ENCODE results near the gene MIR17HG.

DNA sequence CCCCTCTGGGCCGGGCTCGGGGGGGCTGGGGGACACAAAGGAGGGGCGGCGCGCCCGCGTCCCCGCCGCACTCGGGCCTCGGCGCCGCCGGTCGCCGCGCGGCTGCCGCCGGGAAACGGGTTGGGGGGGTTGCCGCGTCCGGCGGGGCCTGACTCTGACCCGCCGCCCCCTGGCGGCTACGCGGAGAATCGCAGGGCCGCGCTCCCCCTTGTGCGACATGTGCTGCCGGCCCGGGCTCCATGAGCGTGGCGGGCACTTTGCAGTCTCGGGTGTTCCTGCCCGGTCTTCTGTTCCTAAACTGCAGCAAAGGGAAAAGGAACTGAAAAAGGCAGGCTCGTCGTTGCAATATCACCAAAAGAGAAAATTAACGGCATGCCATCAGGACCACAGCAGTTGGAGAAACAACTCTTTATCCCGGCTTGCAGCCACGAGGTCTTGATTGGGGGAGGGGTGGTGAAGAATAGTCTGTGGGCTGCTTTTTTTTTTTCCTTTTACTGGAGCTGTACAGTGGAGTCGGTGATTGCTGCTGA is 1.5 kb downstream of the MIR17HG start:
- TF ChIP-seq, protein P1, sequence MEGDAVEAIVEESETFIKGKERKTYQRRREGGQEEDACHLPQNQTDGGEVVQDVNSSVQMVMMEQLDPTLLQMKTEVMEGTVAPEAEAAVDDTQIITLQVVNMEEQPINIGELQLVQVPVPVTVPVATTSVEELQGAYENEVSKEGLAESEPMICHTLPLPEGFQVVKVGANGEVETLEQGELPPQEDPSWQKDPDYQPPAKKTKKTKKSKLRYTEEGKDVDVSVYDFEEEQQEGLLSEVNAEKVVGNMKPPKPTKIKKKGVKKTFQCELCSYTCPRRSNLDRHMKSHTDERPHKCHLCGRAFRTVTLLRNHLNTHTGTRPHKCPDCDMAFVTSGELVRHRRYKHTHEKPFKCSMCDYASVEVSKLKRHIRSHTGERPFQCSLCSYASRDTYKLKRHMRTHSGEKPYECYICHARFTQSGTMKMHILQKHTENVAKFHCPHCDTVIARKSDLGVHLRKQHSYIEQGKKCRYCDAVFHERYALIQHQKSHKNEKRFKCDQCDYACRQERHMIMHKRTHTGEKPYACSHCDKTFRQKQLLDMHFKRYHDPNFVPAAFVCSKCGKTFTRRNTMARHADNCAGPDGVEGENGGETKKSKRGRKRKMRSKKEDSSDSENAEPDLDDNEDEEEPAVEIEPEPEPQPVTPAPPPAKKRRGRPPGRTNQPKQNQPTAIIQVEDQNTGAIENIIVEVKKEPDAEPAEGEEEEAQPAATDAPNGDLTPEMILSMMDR (IDR thresholded peaks at IDR 0.05; ENCODE audit: low read depth, low read length, poor library complexity, severe bottlenecking), result peak; percentile 75
- no peak for TF ChIP-seq EZH2phosphoT487 (IDR thresholded peaks at IDR 0.05; ENCODE audit: borderline replicate concordance, low read length)

Data from DOHH2 (cell line).